ENCODE results near the gene UBE2R2. TPM values are rescaled to one million over a fixed set of nuclear protein-coding genes. Genes with fewer than 3 reads are reported as not detected.

Gene UBE2R2
- polyA plus RNA-seq, 3 donors = 60.6 to 66.6 (median 60.6) TPM

Other genes starting within 250 kb of the UBE2R2 start
- 1 to 10 TPM; 2.2 to 3.2 (median 2.9) TPM for gene PRSS3, start 21.6 kb upstream of the UBE2R2 start, polyA plus RNA-seq (ENCODE audit: insufficient read length in 3 of 3)
- 10 to 100 TPM; 38.9 to 45.5 (median 44.6) TPM for gene UBAP2, start 231.7 kb downstream of the UBE2R2 start, polyA plus RNA-seq (ENCODE audit: insufficient read length in 3 of 3)